Putamen (tissue), 1 donor: ENCODE data around the gene LGR4.
"Not testable (repeated sequence)": the region's sequence is repeated elsewhere in the genome, so short reads cannot be mapped to it uniquely, and the experiment has no call there.

Experiments
- DNase-seq: peaks from one replicate; pipeline ENCODE4 v3.0.0-alpha.2; 2016; ENCODE audit warnings: low spot score

LGR4 gene

GRCh38 chr11:27472398-27473016 lies at the start of gene LGR4:
TSS of gene LGR4 (minus strand) at chr11:27472790. CDS start at chr11:27472302, 488 bp downstream.
- peak; percentile 93 for DNase-seq

GRCh38 chr11:27520226-27520625 lies 47.6 kb upstream of the LGR4 start:
- DNase-seq, result no peak

GRCh38 chr11:27518518-27518917 lies 45.9 kb upstream of the LGR4 start:
- no peak for DNase-seq

GRCh38 chr11:27517490-27517889 lies 44.9 kb upstream of the LGR4 start:
- not testable (repeated sequence) for DNase-seq

- DNase-seq, result peak; percentile 16
These were observed 42.0 kb upstream of the LGR4 start for GRCh38 chr11:27514558-27514957.

- DNase-seq, result no peak
These were observed 41.5 kb upstream of the LGR4 start for GRCh38 chr11:27514076-27514475.

GRCh38 chr11:27513389-27513788 lies 40.8 kb upstream of the LGR4 start:
- peak; percentile 47 for DNase-seq

GRCh38 chr11:27512238-27512637 lies 39.6 kb upstream of the LGR4 start:
- DNase-seq, result no peak

GRCh38 chr11:27509908-27510307 lies 37.3 kb upstream of the LGR4 start:
- no peak for DNase-seq

- no peak for DNase-seq
These were observed 35.1 kb upstream of the LGR4 start for GRCh38 chr11:27507557-27508322.

GRCh38 chr11:27506200-27507182 lies 33.9 kb upstream of the LGR4 start, which contains the start of gene LIN7C:
TSS of gene LIN7C (minus strand) at chr11:27506769. CDS start at chr11:27506752, 17 bp downstream.
- peak; percentile 95 for DNase-seq

- DNase-seq, result no peak
These were observed 33.2 kb upstream of the LGR4 start for GRCh38 chr11:27505781-27506180.

- no peak for DNase-seq
These were observed 31.6 kb upstream of the LGR4 start for GRCh38 chr11:27504205-27504604.

GRCh38 chr11:27501100-27501499 lies 28.5 kb upstream of the LGR4 start:
- DNase-seq, result no peak

- no peak for DNase-seq
These were observed 25.3 kb upstream of the LGR4 start for GRCh38 chr11:27497911-27498310.

GRCh38 chr11:27497284-27497866 lies 24.8 kb upstream of the LGR4 start:
- no peak for DNase-seq

- DNase-seq, result peak; percentile 45
These were observed 23.9 kb upstream of the LGR4 start for GRCh38 chr11:27496461-27496860.

GRCh38 chr11:27495710-27496300 lies 23.2 kb upstream of the LGR4 start:
- DNase-seq, result no peak

- no peak for DNase-seq
These were observed 16.5 kb upstream of the LGR4 start for GRCh38 chr11:27489092-27489491.

- no peak for DNase-seq
These were observed 15.1 kb upstream of the LGR4 start for GRCh38 chr11:27487706-27488105.
